HG03066 (cell line): ENCODE data around the gene GSG1L.
"Not testable (repeated sequence)": the region's sequence is repeated elsewhere in the genome, so short reads cannot be mapped to it uniquely, and the experiment has no call there.

Experiments
- ATAC-seq: cut with Tn5 transposase; IDR thresholded peaks from one replicate; pipeline ENCODE4 v1.9.1; 2021; ENCODE audit warnings: low read depth; ENCODE audit not compliant: unreplicated experiment

Gene GSG1L

GRCh38 chr16:27991876-27992275 lies 71.6 kb downstream of the GSG1L start:
- no peak for ATAC-seq

DNA sequence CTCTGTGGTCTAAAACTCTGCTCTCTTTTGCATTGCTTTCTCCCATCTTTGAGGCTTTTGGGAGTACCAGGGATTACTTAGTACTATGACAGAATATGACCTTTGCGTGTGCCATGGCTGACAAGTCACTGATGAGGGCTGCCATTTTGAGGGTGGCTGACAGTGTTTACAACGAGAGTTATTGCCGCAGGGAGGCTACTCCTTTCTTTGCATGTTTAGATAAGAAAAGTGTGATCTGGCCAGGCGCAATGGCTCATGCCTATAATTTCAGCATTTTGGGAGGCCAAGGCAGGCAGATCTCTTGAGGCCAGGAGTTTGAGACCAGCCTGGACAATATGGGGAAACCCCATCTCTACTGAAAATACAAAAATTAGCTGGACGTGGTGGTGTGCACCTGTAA lies 77.5 kb downstream of the GSG1L start:
- no peak for ATAC-seq

- ATAC-seq = no peak
Observed at GRCh38 chr16:27984121-27984520, 79.4 kb downstream of the GSG1L start.

DNA sequence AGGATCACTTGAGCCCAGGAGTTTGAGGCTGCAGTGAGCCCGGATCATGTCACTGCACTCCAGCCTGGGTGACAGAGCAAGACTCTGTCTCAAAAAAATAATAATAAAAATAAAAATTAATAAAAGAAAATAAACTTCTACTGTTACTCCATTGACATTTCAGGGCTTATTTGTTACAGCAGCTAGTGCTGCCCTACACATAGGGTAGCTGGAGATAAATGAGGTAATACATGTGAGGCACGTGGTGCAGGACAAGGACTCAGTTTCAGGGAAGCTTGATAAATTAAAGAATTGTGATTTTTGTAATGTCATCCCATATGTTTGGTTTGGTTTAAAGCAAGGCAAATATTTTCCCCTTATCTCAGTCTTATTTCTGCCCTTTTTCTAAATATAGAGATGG lies 80.3 kb downstream of the GSG1L start:
- ATAC-seq = no peak

DNA sequence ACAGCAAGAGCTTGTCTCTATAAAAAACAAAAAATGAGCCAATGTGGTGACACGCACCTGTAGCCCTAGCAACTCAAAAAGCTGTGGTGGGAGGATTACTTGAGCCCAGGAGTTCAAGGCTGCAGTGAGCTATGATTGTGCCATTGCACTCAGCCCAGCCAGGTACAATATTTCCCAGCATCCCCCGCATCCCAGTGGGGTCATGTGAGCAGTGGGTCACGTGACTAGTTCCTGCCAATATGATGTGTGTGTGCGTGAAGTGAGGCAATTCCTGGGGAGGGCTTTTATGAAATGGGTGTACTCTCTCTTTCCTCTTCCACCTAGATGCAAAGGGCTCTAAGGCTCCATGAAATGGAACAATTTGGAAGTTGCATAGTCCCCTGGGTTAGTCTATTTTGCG lies 81.3 kb downstream of the GSG1L start:
- no peak for ATAC-seq

DNA sequence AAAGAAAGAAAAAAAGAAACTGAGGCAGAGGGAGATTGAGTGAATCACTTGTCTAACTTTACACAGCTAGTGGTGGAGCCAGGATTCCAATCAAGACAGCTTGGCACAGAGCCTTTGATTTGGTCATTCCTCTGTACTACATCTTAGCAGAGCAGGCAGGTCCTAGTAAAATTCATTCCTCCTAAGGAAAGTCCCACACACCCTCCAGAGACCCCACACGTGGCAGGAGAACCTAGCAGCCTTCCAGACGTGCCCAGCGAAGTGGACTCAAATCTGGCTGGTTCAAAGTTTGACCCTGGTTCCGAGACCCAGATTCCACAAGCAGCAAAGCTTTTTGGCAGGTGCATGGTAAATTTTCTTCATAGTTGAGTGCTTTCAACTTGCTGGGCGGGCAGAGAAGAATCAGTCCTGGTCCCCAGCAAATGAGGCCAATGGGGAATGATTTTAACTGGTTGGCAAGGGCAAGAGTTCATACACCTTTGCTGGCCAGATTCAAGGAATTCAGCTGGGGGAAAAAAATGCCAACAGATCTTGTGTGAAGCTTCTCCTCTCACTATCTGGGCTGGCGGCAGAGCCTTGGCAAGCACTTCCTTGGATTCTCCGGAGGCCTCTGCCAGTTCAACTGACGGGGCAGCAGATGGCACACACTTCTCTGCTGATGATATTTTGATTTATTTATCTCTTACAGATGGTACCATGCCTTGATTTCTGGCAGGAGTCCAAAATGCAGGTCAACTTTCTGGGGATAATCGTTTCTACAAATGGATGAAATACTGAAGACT lies 82.4 kb downstream of the GSG1L start:
- ATAC-seq = no peak

DNA sequence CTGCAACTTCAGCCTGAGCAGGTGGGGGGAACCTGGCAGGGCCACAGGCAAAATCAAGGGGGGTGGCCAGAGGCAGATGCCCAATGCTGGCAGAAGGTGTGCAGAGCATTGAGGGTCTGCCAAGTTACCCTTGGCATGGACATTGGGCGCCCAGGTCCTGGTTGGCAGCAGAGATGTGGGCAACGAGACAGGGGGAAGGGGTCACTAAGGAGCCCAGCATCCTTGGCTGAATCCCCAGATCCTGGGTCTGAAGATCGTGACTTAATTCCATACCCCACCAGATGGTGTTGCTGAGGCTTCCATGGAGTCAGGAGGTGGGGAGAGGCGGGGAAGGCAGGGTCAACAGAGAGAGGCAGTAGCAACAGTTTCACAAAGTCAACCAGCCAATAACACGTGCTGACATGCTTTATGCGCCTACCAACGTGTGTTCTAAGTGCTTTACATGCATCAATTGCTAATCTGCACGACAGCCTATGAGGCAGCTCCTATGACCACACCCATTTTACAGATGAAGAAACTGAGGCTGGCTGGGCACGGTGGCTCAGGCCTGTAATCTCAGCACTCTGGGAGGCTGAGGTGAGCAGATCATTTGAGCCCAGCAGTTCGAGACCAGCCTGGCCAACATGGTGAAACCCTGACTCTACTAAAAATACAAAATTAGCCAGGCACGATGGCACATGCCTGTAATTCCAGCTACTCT lies 83.3 kb downstream of the GSG1L start:
- no peak for ATAC-seq

GRCh38 chr16:27979668-27980067 lies 83.8 kb downstream of the GSG1L start:
- ATAC-seq = not testable (repeated sequence)

- ATAC-seq = no peak
Observed at GRCh38 chr16:27978876-27979275, 84.6 kb downstream of the GSG1L start.

- no peak for ATAC-seq
Observed at GRCh38 chr16:27977966-27978365, 85.5 kb downstream of the GSG1L start.

DNA sequence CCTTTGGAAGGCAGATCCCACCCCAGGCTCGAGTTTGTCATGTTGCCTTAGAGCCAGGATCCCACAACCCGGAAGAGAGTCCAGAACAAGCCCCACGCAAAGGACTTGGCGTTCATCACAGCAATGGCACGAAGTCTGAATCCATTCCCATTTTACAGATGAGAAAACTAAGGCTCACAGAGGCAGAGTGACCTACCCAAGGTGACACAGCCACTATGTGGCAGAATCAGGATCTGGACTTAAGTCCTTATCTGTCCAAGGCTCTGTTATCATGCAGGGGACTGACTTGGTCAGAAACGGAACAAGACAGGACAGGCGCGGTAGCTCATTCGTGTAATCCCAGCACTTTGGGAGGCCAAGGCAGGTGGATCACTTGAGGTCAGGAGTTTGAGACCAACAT lies 86.5 kb downstream of the GSG1L start:
- ATAC-seq = no peak

GRCh38 chr16:27974896-27975540 lies 88.5 kb downstream of the GSG1L start:
- ATAC-seq = no peak

DNA sequence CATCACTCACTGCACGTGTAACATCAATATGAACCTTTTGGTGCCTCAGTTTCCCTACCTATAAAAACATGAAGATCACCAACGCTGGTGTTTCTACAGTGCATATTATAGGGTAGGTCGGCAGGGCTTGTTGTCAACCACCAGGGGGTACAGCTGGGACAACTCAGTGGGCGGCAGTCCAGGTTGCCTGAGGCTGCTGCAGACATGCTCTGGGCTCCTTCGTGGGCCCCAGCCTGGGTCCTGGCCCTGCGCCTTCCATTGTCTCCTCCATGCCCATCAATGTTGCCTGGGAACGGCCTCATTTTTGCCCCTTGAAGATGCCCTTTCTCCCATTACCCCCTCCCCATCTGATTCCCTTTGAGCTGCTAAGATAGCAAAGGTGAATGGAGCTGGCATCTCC lies 89.8 kb downstream of the GSG1L start:
- ATAC-seq = no peak

- no peak for ATAC-seq
Observed at GRCh38 chr16:27972500-27972899, 91.0 kb downstream of the GSG1L start.

- no peak for ATAC-seq
Observed at GRCh38 chr16:27969574-27969973, 93.9 kb downstream of the GSG1L start.

GRCh38 chr16:27967169-27967568 lies 96.3 kb downstream of the GSG1L start:
- ATAC-seq = no peak

DNA sequence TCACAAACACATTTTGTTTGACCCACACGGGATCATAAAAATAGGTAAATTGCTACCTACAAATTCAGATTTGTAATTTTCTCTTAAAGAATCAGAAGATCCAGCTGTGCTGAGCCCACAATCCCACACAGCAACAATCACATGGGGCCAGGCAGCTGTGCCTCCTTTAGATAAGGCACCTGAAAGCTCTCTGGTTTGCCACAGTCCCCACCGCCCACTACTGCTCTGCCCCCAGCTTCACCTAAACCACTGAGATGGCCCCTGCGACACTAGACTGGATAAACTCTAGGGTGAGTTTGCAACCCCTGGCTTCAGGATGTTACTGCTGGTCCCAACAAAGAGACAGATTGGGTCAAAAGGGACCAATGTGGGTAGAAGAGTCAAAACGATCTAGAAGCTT lies 96.8 kb downstream of the GSG1L start:
- ATAC-seq = no peak

DNA sequence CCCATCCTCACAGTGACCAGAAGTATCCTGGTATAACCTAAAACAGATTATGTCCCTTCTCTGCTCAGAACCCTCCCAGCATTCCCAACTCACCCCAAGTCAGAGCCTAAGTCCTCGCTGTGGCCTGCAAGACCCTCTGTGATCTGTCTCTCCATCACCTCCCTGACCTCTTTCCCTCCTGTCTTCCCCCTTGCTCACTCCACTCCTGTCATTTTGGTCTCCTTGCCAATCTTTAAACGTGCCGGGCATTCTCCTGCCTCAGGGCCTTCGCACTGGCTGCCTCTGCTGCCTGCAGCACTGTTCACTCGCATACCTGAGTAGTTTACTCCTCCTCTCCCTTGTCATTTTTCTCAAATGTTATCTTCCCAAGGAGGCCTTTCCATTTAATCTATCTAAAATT lies 97.7 kb downstream of the GSG1L start:
- ATAC-seq = no peak

- ATAC-seq = no peak
Observed at GRCh38 chr16:27963471-27963965, 100.0 kb downstream of the GSG1L start.

DNA sequence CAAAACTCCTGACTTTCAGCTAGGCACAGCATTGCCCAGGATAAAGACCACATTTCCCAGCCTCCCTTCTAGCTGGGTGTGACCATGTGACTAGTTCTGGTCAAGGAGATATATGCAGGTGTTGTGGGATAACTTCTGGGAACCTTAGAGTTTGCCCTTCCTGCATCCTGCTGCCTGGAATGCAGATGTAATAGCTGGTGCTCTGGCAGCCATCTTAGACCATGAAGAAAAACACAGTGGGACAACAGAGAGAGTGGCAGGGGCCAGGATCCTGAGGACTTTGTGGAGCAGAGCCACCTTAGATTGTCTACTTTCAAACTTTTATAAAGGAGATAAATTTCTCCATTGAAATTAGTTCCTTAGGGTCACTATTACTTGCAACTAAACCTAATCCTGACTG lies 101.3 kb downstream of the GSG1L start:
- ATAC-seq = no peak

DNA sequence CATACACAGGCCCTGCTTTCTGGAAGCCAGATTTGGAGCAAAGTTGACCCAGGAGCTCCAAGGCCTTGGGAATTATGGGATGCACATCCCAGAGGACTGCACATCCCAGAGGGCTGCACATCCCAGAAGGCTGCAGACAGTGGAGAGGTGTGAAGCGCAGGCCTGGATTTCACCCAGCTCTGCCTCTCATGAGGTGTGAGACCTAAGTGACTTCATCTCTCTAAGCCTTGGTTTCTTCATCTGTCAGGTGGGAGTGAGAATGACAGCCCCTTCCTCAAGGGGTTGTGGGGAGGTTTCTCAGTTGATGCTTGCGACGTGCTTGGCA lies 102.3 kb downstream of the GSG1L start:
- ATAC-seq = no peak
